Measurements from ENCODE around the gene GJD2.

GRCh38 chr15:34796847-34797435 lies 42.1 kb upstream of the GJD2 start:
- no peak for TF ChIP-seq CTCF (IDR thresholded peaks at IDR 0.05; ENCODE audit: low read depth, low read length, missing input control)
- no peak for TF ChIP-seq SP1 (IDR thresholded peaks at IDR 0.05)
- TF ChIP-seq, protein P1, sequence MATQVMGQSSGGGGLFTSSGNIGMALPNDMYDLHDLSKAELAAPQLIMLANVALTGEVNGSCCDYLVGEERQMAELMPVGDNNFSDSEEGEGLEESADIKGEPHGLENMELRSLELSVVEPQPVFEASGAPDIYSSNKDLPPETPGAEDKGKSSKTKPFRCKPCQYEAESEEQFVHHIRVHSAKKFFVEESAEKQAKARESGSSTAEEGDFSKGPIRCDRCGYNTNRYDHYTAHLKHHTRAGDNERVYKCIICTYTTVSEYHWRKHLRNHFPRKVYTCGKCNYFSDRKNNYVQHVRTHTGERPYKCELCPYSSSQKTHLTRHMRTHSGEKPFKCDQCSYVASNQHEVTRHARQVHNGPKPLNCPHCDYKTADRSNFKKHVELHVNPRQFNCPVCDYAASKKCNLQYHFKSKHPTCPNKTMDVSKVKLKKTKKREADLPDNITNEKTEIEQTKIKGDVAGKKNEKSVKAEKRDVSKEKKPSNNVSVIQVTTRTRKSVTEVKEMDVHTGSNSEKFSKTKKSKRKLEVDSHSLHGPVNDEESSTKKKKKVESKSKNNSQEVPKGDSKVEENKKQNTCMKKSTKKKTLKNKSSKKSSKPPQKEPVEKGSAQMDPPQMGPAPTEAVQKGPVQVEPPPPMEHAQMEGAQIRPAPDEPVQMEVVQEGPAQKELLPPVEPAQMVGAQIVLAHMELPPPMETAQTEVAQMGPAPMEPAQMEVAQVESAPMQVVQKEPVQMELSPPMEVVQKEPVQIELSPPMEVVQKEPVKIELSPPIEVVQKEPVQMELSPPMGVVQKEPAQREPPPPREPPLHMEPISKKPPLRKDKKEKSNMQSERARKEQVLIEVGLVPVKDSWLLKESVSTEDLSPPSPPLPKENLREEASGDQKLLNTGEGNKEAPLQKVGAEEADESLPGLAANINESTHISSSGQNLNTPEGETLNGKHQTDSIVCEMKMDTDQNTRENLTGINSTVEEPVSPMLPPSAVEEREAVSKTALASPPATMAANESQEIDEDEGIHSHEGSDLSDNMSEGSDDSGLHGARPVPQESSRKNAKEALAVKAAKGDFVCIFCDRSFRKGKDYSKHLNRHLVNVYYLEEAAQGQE (IDR thresholded peaks at IDR 0.05) = no peak
- no peak for TF ChIP-seq TAF1 (conservative IDR thresholded peaks at IDR 0.05)
- TF ChIP-seq RAD21 (IDR thresholded peaks at IDR 0.05) = no peak
- TF ChIP-seq, protein P2, sequence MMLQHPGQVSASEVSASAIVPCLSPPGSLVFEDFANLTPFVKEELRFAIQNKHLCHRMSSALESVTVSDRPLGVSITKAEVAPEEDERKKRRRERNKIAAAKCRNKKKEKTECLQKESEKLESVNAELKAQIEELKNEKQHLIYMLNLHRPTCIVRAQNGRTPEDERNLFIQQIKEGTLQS (IDR thresholded peaks at IDR 0.05) = no peak
